Measurements from ENCODE around the gene OTOL1.

- TF ChIP-seq CTCF (conservative IDR thresholded peaks at IDR 0.05; ENCODE audit: low read depth, low read length) (no peak), EZH2 (IDR thresholded peaks at IDR 0.05; ENCODE audit: borderline replicate concordance, low read depth, low read length, poor library complexity, severe bottlenecking) (no peak)
Observed at GRCh38 chr3:161540594-161540993, 44.0 kb downstream of the OTOL1 start.
